GM12878 (cell line): ENCODE results near the gene ZMAT3. TPM values are rescaled to one million over a fixed set of nuclear protein-coding genes. Genes with fewer than 3 reads are reported as not detected.

Experiments used
- ATAC-seq: fragments of 200-7000 bp; cut with Tn5 transposase; 3 replicates; pipeline ENCODE4 v1.9.1; 2020; ENCODE audit warnings: mild to moderate bottlenecking, moderate library complexity
- BruUV-seq: library from RNA; stranded (reverse); fragments of 400-500 nt; replicated peaks from 2 replicates; lab custom pipeline; 2021; lab: Mats Ljungman, UMichigan
- CTCF ChIA-PET: fragments of 300-600 bp; sonication (Branson Sonifier 250); formaldehyde crosslinking; extraction: SDS; loops from one replicate; lab custom pipeline; 2021; ENCODE audit warnings: inconsistent platforms; lab: Yijun Ruan, JAX
- POLR2A ChIA-PET: fragments of 350-600 bp; formaldehyde crosslinking; extraction: SDS; loops from one replicate; lab custom pipeline; 2021; ENCODE audit warnings: inconsistent platforms; lab: Charles Lee
- RAD21 ChIA-PET: fragments of 300-600 bp; sonication (Branson Sonifier 250); formaldehyde crosslinking; loops from one replicate; lab custom pipeline; 2023; ENCODE audit warnings: antibody characterized with exemption; ENCODE audit not compliant: unreplicated experiment; lab: Charles Lee
- SMC1A ChIA-PET: fragments of 300-600 bp; sonication (Branson Sonifier 250); formaldehyde crosslinking; loops from one replicate; lab custom pipeline; 2023; ENCODE audit not compliant: unreplicated experiment, uncharacterized antibody; lab: Charles Lee
- DNase-seq: peaks from one replicate; pipeline ENCODE4 v3.0.0-alpha.2; 2011; ENCODE audit warnings: low read depth, low spot score
- FAIRE-seq: peaks from 3 replicates; lab custom pipeline; 2011; peaks lifted over from hg19 to GRCh38; lab: Jason Lieb, UNC
- H2AFZ ChIP-seq: 2 replicates; pipeline ENCODE4 v1.6.0; 2011; ENCODE audit warnings: low read depth, low read length, control low read depth; ENCODE audit not compliant: control insufficient read depth
- H3K27ac ChIP-seq: 2 replicates; pipeline ENCODE4 v1.5.1; 2011; ENCODE audit warnings: control low read depth; ENCODE audit not compliant: control insufficient read depth, insufficient read depth
- H3K27me3 ChIP-seq, 2 experiments: replicated peaks in 1 of 2; 2 replicates each; pipeline versions ENCODE4 v1.6.0 to v1.6.1; 2011; ENCODE audit warnings: low read length in 1 of 2; ENCODE audit not compliant: control insufficient read depth in 2 of 2, insufficient read depth in 2 of 2
- H3K36me3 ChIP-seq, 2 experiments: 2 replicates each; pipeline ENCODE4 v1.5.1; 2011; ENCODE audit warnings: low read length in 1 of 2; ENCODE audit not compliant: control insufficient read depth in 2 of 2, insufficient read depth in 2 of 2
- H3K4me1 ChIP-seq: 2 replicates; pipeline ENCODE4 v1.6.1; 2011; ENCODE audit warnings: mild to moderate bottlenecking, low read length, moderate library complexity, mixed read lengths; ENCODE audit not compliant: control insufficient read depth, insufficient read depth
- H3K4me2 ChIP-seq: 2 replicates; pipeline ENCODE4 v1.6.0; 2011; ENCODE audit warnings: control low read depth; ENCODE audit not compliant: control insufficient read depth, insufficient read depth
- H3K4me3 ChIP-seq: fragments of 200-600 bp; sonication (generic); 2 replicates; pipeline ENCODE4 v1.5.1; 2016
- H3K79me2 ChIP-seq: 2 replicates; pipeline ENCODE4 v1.6.0; 2011; ENCODE audit warnings: low read length; ENCODE audit not compliant: control insufficient read depth, insufficient read depth
- H3K9ac ChIP-seq: 2 replicates; pipeline ENCODE4 v1.8.0; 2011; ENCODE audit warnings: low read length, control low read depth, mixed read lengths; ENCODE audit not compliant: control insufficient read depth, insufficient read depth
- H3K9me3 ChIP-seq: replicated peaks from 3 replicates; pipeline ENCODE4 v1.5.1; 2011; ENCODE audit warnings: mild to moderate bottlenecking, low read length; ENCODE audit not compliant: control insufficient read depth, insufficient read depth
- H4K20me1 ChIP-seq: 2 replicates; pipeline ENCODE4 v1.6.0; 2011; ENCODE audit not compliant: control insufficient read depth, insufficient read depth
- ATF3 ChIP-seq: IDR thresholded peaks from 2 replicates; pipeline ENCODE4 v1.6.1; 2011; ENCODE audit warnings: low read depth, mild to moderate bottlenecking, low read length, moderate library complexity, borderline replicate concordance; ENCODE audit errors: extremely low read depth
- CBX5 ChIP-seq: sonication (generic); IDR thresholded peaks from 2 replicates; pipeline ENCODE4 v1.6.1; 2016; ENCODE audit warnings: low read depth, moderate library complexity, mild to moderate bottlenecking, inconsistent platforms
- CHD2 ChIP-seq: IDR thresholded peaks from 2 replicates; pipeline ENCODE4 v1.6.1; 2011; ENCODE audit warnings: low read depth, low read length, improper control_type of control experiment, borderline replicate concordance
- DPF2 ChIP-seq: fragments of 450-650 bp; IDR thresholded peaks from 2 replicates; pipeline ENCODE4 v1.6.1; 2017; ENCODE audit warnings: mild to moderate bottlenecking
- ELK1 ChIP-seq: IDR thresholded peaks from 2 replicates; pipeline ENCODE4 v1.6.1; 2012; ENCODE audit warnings: low read depth, low read length, improper control_type of control experiment
- ESRRA ChIP-seq: IDR thresholded peaks from 2 replicates; pipeline ENCODE4 v1.6.1; 2012; ENCODE audit warnings: mild to moderate bottlenecking, low read length, improper control_type of control experiment
- ETV6 ChIP-seq, 2 experiments: fragments of 450-650 bp in 1 of 2; IDR thresholded peaks in 1 of 2; conservative IDR thresholded peaks in 1 of 2; 2 replicates each; pipeline ENCODE4 v1.6.1; 2014; ENCODE audit warnings: antibody characterized with exemption in 1 of 2, borderline replicate concordance in 1 of 2, low read depth in 1 of 2, mild to moderate bottlenecking in 1 of 2, moderate library complexity in 1 of 2
- GATAD2B ChIP-seq: fragments of 450-650 bp; conservative IDR thresholded peaks from 2 replicates; pipeline ENCODE4 v1.6.1; 2017; ENCODE audit warnings: low read depth, mild to moderate bottlenecking, moderate library complexity
- HCFC1 ChIP-seq: fragments of 150-350 bp; IDR thresholded peaks from 2 replicates; pipeline ENCODE4 v1.6.1; 2014; ENCODE audit warnings: low read length
- RBBP5 ChIP-seq: fragments of 200-600 bp; sonication (generic); conservative IDR thresholded peaks from 2 replicates; pipeline ENCODE4 v1.6.1; 2016
- REST ChIP-seq: IDR thresholded peaks from 2 replicates; pipeline ENCODE4 v1.6.1; 2012; ENCODE audit warnings: mild to moderate bottlenecking, low read depth, low read length
- RUNX3 ChIP-seq: IDR thresholded peaks from 2 replicates; pipeline ENCODE4 v1.6.1; 2012; ENCODE audit warnings: low read length, inconsistent platforms
- SP1 ChIP-seq: IDR thresholded peaks from one replicate; pipeline ENCODE4 v1.6.1; 2011; ENCODE audit warnings: low read depth, low read length
- SREBF2 ChIP-seq: IDR thresholded peaks from 2 replicates; pipeline ENCODE4 v1.6.1; 2012; ENCODE audit warnings: mild to moderate bottlenecking, low read length
- STAT1 ChIP-seq: fragments of 450-650 bp; conservative IDR thresholded peaks from 2 replicates; pipeline ENCODE4 v1.6.1; 2014; ENCODE audit warnings: antibody characterized with exemption, mild to moderate bottlenecking
- SUZ12 ChIP-seq: fragments of 200-600 bp; sonication (generic); IDR thresholded peaks from one replicate; pipeline ENCODE4 v1.6.1; 2018; ENCODE audit warnings: antibody characterized with exemption, mild to moderate bottlenecking; ENCODE audit not compliant: unreplicated experiment
- TCF3 ChIP-seq: IDR thresholded peaks from 2 replicates; pipeline ENCODE4 v1.6.1; 2012; ENCODE audit warnings: low read depth, mild to moderate bottlenecking, low read length, borderline replicate concordance; ENCODE audit not compliant: insufficient read depth
- ZNF274 ChIP-seq: IDR thresholded peaks from one replicate; pipeline ENCODE4 v1.8.0; 2011; ENCODE audit not compliant: insufficient read length, insufficient read depth
- ZZZ3 ChIP-seq: IDR thresholded peaks from 2 replicates; pipeline ENCODE4 v1.6.1; 2011; ENCODE audit warnings: low read depth; ENCODE audit not compliant: control insufficient read depth, insufficient read length
- WGBS: methylation state at CpG from one replicate; pipeline ENCODE4 v1.1.6; 2016; ENCODE audit warnings: low lambda C conversion rate; ENCODE audit not compliant: insufficient replicate concordance, insufficient coverage; ENCODE audit errors: missing lambda C conversion rate; 5-methylcytosine and 5-hydroxymethylcytosine counted together
- in situ Hi-C: fragments of 300-500 bp; cut with MboI; formaldehyde crosslinking; loops from 9 replicates; pipeline ENCODE4 v1.14.3; 2018; ENCODE audit warnings: mixed read lengths
- intact Hi-C: fragments of 100-400 bp; cut with micrococcal nuclease; formaldehyde crosslinking; loops from one replicate; pipeline ENCODE4 v1.14.2; 2022; ENCODE audit not compliant: unreplicated experiment
- polyA plus RNA-seq, 11 experiments: library from polyadenylated mRNA; depleted of rRNA in 4 of 11; unstranded in 6 of 11; stranded (reverse) in 5 of 11; fragments of >200 nt; fragmentation: Nextera tagmentation in 4 of 11; fragmentation: Illumina TruSeq in 1 of 11; extraction: Ambion mirVana in 4 of 11; extraction: Trizol in 1 of 11; gene quantifications; 1 replicate in 1 of 11; 2 replicates in 10 of 11; pipeline versions ENCODE4 v1.2.1 to v1.2.3, GENCODE V29; 2011 to 2016; ENCODE audit warnings: inconsistent platforms in 2 of 11, missing spikeins in 2 of 11, low read depth in 1 of 11
- total RNA-seq, 4 experiments: library from RNA; depleted of rRNA in 3 of 4; stranded (reverse); fragments of >200 nt in 3 of 4; fragmentation: Illumina TruSeq in 1 of 4; extraction: Trizol in 1 of 4; gene quantifications; 2 replicates each; pipeline versions ENCODE4 v1.2.1 to v1.2.3, GENCODE V29; 2013 to 2021

The ZMAT3 gene
- total and polyA plus RNA-seq, 10 of the 15 experiments (the other 5 are each of a cell fraction or from before 2014, with no cell fraction given), result 6.2 to 55.9 (median 25.8) TPM

- intact Hi-C loops (loop anchor here (1.0 to 2.0 kb wide), 4 partner anchors 21 to 103 kb away; partner anchors contain the start of gene ZMAT3), in situ Hi-C loops (no loop called here)
- no TSS peak for BruUV-seq
- ChIA-PET CTCF (interaction anchor here (1.0 to 5.4 kb wide), 15 partner anchors 8 to 276 kb away, joined by 3 to 124 read pairs (median 7); partner anchors contain the start of gene ZMAT3), POLR2A (interaction anchor here (0.5 to 6.8 kb wide), 6 partner anchors 20 to 94 kb away, joined by 4 to 138 read pairs (median 10); partner anchors contain the start of gene ZMAT3), SMC1A (interaction anchor here (0.7 to 4.9 kb wide), 19 partner anchors 12 to 276 kb away, joined by 3 to 225 read pairs (median 5); partner anchors contain the start of genes PIK3CA and ZMAT3), RAD21 (interaction anchor here (0.9 to 6.7 kb wide), 19 partner anchors 17 to 532 kb away, joined by 3 to 231 read pairs (median 5); partner anchors contain the start of genes MFN1, PIK3CA and ZMAT3)
- H3K79me2 ChIP-seq, result peaks cover 68% of the 10 kb centered on the region
- no peaks in the 10 kb centered on the region; a peak in 1 of 4 replicates for H3K36me3 ChIP-seq
- peak overlapping the region; percentile 84 for H3K27ac ChIP-seq
- no peak for FAIRE-seq
- peak overlapping the region; percentile 24; the same call in 1 of the 2 replicates for H3K9ac ChIP-seq
- H3K27me3 ChIP-seq, result no peaks in the 10 kb centered on the region
- no peak overlapping the region for H2AFZ ChIP-seq
- H4K20me1 ChIP-seq, result no peaks in the 10 kb centered on the region
- H3K9me3 ChIP-seq, result no peaks in the 10 kb centered on the region; the same call in 1 of the 3 replicates
- peak overlapping the region; percentile 90 for H3K4me2 ChIP-seq
- peaks cover 22% of the 10 kb centered on the region for H3K4me1 ChIP-seq
- peak overlapping the region; percentile 10; the same call in 1 of the 2 replicates for H3K4me3 ChIP-seq
- 5% methylated on average over 1 of the region's 1 CpG for WGBS
- DNase-seq, result peak; percentile 74
- ATAC-seq, result peak; percentile 74
- TF ChIP-seq CHD2 (no peak), TCF3 (no peak), REST (no peak), ESRRA (no peak), RBBP5 (no peak), ZNF274 (no peak), ZZZ3 (no peak), HCFC1 (no peak), SUZ12 (no peak), DPF2 (no peak), SREBF2 (no peak), GATAD2B (no peak; the same call in 1 of the 2 replicates), RUNX3 (peak; percentile 61), ELK1 (no peak), ETV6 (conservative IDR thresholded peaks at IDR 0.05 in 1 of 2, IDR thresholded peaks at IDR 0.05 in 1 of 2; ENCODE audit: borderline replicate concordance in 1 of 2, low read depth in 1 of 2) (no peak), CBX5 (peak; percentile 85; the same call in 1 of the 2 replicates), SP1 (no peak), ATF3 (no peak), STAT1 (no peak)
Measured at GRCh38 chr3:179045719-179046402, 25.7 kb downstream of the ZMAT3 start.
